Parathyroid adenoma (tissue), 2 donors: ENCODE results near the gene ATAT1.

Experiments
- H2AFZ ChIP-seq: fragments of 300-600 bp; sonication (generic); one replicate; pipeline ENCODE4 v1.7.0; 2017; ENCODE audit warnings: antibody characterized with exemption, mild to moderate bottlenecking
- H3K27ac ChIP-seq: fragments of 300-600 bp; sonication (generic); one replicate; pipeline ENCODE4 v1.7.0; 2017
- H3K27me3 ChIP-seq: fragments of 300-600 bp; sonication (generic); one replicate; pipeline ENCODE4 v1.7.0; 2017; ENCODE audit warnings: low read length; ENCODE audit not compliant: control insufficient read depth, insufficient read depth
- H3K36me3 ChIP-seq: fragments of 300-600 bp; sonication (generic); one replicate; pipeline ENCODE4 v1.7.0; 2017; ENCODE audit warnings: low read length; ENCODE audit not compliant: control insufficient read depth, insufficient read depth
- H3K4me1 ChIP-seq: fragments of 300-600 bp; sonication (generic); one replicate; pipeline ENCODE4 v1.7.0; 2017; ENCODE audit warnings: control low read depth
- H3K4me2 ChIP-seq: fragments of 300-600 bp; sonication (generic); one replicate; pipeline ENCODE4 v1.7.0; 2017; ENCODE audit warnings: low read length
- H3K4me3 ChIP-seq: fragments of 300-600 bp; sonication (generic); one replicate; pipeline ENCODE4 v1.7.0; 2017; ENCODE audit warnings: low read depth, low read length
- H3K79me2 ChIP-seq: fragments of 300-600 bp; sonication (generic); one replicate; pipeline ENCODE4 v1.7.0; 2017; ENCODE audit warnings: control low read depth
- H3K9ac ChIP-seq: fragments of 300-600 bp; sonication (generic); one replicate; pipeline ENCODE4 v1.7.0; 2017; ENCODE audit warnings: mild to moderate bottlenecking
- H3K9me3 ChIP-seq: fragments of 300-600 bp; sonication (generic); one replicate; pipeline ENCODE4 v1.7.0; 2017; ENCODE audit warnings: low read length; ENCODE audit not compliant: control insufficient read depth
- TF ChIP-seq, protein P1 (sequence below): fragments of 300-600 bp; sonication (generic); IDR thresholded peaks from one replicate; pipeline ENCODE4 v1.7.0; 2017; ENCODE audit warnings: antibody characterized with exemption, mild to moderate bottlenecking
- donor health status: primary hyperparathyroidism.

The ATAT1 gene

DNA sequence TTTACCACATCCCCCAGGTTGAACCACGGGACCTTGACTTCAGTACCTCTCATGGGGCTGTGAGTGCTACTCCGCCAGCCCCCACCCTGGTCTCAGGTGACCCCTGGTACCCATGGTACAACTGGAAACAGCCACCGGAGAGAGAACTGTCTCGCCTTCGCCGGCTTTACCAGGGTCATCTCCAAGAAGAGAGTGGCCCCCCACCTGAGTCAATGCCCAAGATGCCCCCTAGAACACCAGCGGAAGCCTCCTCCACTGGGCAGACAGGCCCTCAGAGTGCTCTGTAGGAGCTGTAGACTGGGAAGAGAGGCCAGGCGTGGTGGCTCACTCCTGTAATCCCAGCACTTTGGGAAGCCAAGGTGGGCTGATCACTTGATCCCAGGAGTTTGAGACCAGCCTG lies 1.2 kb upstream of the ATAT1 start:
- no peak overlapping the region for H3K27ac ChIP-seq
- H3K36me3 ChIP-seq, result no peaks in the 10 kb centered on the region
- H3K9me3 ChIP-seq, result no peaks in the 10 kb centered on the region
- no peak overlapping the region for H3K4me2 ChIP-seq
- H3K27me3 ChIP-seq, result no peaks in the 10 kb centered on the region
- H3K79me2 ChIP-seq, result peaks cover 6% of the 10 kb centered on the region
- H3K4me1 ChIP-seq, result peaks cover 10% of the 10 kb centered on the region
- H2AFZ ChIP-seq, result no peak overlapping the region
- TF ChIP-seq, protein P1, sequence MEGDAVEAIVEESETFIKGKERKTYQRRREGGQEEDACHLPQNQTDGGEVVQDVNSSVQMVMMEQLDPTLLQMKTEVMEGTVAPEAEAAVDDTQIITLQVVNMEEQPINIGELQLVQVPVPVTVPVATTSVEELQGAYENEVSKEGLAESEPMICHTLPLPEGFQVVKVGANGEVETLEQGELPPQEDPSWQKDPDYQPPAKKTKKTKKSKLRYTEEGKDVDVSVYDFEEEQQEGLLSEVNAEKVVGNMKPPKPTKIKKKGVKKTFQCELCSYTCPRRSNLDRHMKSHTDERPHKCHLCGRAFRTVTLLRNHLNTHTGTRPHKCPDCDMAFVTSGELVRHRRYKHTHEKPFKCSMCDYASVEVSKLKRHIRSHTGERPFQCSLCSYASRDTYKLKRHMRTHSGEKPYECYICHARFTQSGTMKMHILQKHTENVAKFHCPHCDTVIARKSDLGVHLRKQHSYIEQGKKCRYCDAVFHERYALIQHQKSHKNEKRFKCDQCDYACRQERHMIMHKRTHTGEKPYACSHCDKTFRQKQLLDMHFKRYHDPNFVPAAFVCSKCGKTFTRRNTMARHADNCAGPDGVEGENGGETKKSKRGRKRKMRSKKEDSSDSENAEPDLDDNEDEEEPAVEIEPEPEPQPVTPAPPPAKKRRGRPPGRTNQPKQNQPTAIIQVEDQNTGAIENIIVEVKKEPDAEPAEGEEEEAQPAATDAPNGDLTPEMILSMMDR, result no peak
- no peak overlapping the region for H3K4me3 ChIP-seq
- H3K9ac ChIP-seq, result no peak overlapping the region

DNA sequence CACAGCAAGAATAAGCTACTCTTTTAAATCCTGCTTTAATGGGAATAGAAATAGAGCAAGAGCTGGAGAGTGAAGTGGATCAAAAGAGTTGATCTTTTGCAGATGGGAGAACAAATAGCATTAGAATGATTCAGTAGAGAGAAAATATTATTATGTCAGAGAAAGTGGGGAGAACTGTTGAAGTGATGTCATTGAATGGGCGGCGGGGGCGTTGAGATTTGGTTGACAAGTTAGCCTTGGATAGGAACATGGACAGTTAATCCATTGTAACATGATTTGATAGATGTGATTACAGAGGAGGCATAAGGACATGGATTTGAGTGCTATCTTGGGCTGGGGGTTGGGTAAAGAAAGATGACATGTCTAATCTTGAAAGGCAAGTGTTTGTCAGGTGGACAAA lies 9.2 kb downstream of the ATAT1 start:
- Histone ChIP-seq H3K27ac (no peak overlapping the region), H3K4me1 (no peaks in the 10 kb centered on the region), H3K9ac (no peak overlapping the region), H3K4me2 (no peak overlapping the region), H3K4me3 (no peak overlapping the region), H3K27me3 (no peaks in the 10 kb centered on the region), H3K79me2 (peaks cover 2% of the 10 kb centered on the region), H3K36me3 (no peaks in the 10 kb centered on the region), H2AFZ (no peak overlapping the region), H3K9me3 (no peaks in the 10 kb centered on the region)
- TF ChIP-seq, protein P1, result no peak

DNA sequence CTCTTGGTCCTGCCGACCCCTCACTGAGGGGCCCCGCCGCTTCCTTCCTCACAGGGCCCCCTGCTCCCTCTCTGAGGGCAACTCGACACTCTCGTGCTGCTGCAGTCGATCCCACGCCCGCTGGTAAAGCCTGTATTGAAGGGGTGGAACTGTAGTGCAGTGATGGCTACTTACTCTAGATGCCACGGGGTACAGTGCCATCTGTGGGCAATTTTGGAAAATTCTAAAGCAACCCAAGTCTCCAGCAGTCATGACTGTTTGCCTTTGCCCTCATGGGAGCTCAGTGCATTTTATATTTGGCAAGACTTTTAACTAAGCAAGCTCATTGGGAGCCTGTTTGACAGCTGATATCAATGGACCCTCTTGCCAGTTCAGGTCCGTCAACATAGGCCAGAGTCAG lies 13.8 kb downstream of the ATAT1 start:
- Histone ChIP-seq H3K36me3 (no peaks in the 10 kb centered on the region), H3K9ac (no peak overlapping the region), H3K4me1 (no peaks in the 10 kb centered on the region), H3K4me2 (no peak overlapping the region), H3K9me3 (no peaks in the 10 kb centered on the region), H3K79me2 (peaks cover 8% of the 10 kb centered on the region), H3K27me3 (no peaks in the 10 kb centered on the region), H3K27ac (no peak overlapping the region), H2AFZ (no peak overlapping the region), H3K4me3 (no peak overlapping the region)
- TF ChIP-seq, protein P1, result no peak

DNA sequence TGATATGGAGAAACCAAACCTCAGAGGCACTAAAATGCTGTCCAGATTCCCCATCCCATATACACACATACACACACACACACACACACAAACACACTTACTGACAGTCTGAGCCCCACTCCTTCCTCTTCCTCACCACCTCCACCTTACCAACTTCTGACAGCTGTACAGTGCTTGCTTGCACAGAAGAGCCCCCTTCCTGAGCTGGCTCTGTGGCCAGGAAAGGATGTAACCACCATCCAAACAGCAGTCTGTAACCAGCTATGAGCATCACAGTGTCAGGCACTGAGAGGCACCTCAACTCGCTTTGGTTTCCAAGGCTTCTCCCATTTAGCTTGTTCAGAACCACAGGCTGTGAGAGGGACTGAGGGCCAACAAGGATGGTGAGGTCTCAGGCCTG lies 14.4 kb downstream of the ATAT1 start:
- Histone ChIP-seq H3K79me2 (peaks cover 14% of the 10 kb centered on the region), H3K27me3 (no peaks in the 10 kb centered on the region), H3K9ac (no peak overlapping the region), H3K27ac (no peak overlapping the region), H3K4me2 (no peak overlapping the region), H2AFZ (no peak overlapping the region), H3K4me1 (peaks cover 3% of the 10 kb centered on the region), H3K9me3 (no peaks in the 10 kb centered on the region), H3K4me3 (no peak overlapping the region), H3K36me3 (no peaks in the 10 kb centered on the region)
- TF ChIP-seq, protein P1, result no peak

DNA sequence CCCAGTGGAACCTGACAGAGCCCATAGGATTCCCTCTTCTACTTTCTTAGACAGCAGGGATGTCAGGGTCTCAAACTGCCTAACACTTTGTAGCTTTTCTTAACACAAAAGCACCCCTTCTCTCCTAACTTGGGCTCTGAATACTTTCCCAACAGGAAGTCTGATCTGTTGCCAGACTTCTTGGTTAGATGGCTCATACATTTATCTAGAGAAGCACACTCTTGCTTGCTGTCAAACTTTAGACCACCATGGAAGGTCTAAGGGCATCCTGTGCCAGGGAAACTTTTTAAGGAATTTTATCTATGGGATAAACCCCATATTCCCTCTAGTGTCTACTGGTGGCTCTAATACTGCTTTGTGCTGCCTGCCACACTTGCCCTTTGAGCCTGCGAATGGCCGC lies 17.0 kb downstream of the ATAT1 start:
- no peaks in the 10 kb centered on the region for H3K27me3 ChIP-seq
- no peak overlapping the region for H3K27ac ChIP-seq
- no peak overlapping the region for H3K4me3 ChIP-seq
- TF ChIP-seq, protein P1, result no peak
- H3K9ac ChIP-seq, result no peak overlapping the region
- H3K4me1 ChIP-seq, result peaks cover 9% of the 10 kb centered on the region
- H3K36me3 ChIP-seq, result no peaks in the 10 kb centered on the region
- no peaks in the 10 kb centered on the region for H3K9me3 ChIP-seq
- peaks cover 24% of the 10 kb centered on the region for H3K79me2 ChIP-seq
- no peak overlapping the region for H3K4me2 ChIP-seq
- no peak overlapping the region for H2AFZ ChIP-seq
